Measurements from ENCODE around the gene SEMA4G. TPM values are rescaled to one million over a fixed set of nuclear protein-coding genes. Genes with fewer than 3 reads are reported as not detected.

SEMA4G gene
- total RNA-seq, 2 experiments from 2014 or later, result 1.1 to 1.6 TPM

DNA sequence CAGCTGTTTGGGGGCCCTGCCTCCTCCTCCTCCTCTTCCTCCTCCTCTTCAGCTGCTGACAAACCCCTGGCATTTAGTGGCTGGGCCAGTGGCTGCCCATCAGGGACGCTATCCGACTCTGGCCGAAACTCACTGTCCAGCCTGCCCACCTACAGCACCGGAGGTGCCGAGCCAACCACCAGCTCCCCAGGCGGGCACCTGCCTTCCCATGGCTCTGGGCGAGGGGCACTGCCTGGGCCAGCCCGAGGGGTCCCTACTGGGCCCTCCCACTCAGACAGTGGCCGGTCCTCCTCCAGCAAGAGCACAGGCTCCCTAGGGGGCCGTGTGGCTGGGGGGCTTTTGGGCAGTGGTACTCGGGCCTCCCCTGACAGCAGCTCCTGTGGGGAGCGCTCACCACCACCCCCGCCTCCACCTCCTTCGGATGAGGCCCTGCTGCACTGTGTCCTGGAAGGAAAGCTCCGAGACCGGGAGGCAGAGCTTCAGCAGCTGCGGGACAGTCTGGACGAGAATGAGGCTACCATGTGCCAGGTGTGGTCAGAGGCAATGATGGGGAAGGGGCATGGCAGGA is 34.4 kb downstream of the SEMA4G start:
- Mint-ChIP-seq H3K4me3 (no peak overlapping the region), H3K36me3 (ENCODE audit: low read depth) (peaks cover 5% of the 10 kb centered on the region), H3K27me3 (no peaks in the 10 kb centered on the region), H3K27ac (no peak overlapping the region), H3K4me1 (ENCODE audit: low read depth) (peaks cover 9% of the 10 kb centered on the region), H3K9me3 (no peaks in the 10 kb centered on the region)
- Histone ChIP-seq H3K27ac (ENCODE audit: low read depth in 1 of 2, low read length in 2 of 2) (no peak overlapping the region), H3K27me3 (ENCODE audit: control insufficient read depth in 1 of 2, insufficient read depth in 2 of 2, low read length in 2 of 2) (no peaks in the 10 kb centered on the region), H3K4me3 (ENCODE audit: low read length) (no peak overlapping the region), H3K4me1 (ENCODE audit: insufficient read depth, low read length) (peaks cover 18% of the 10 kb centered on the region), H3K36me3 (ENCODE audit: insufficient read depth, low read length) (peaks cover 14% of the 10 kb centered on the region), H3K9me3 (ENCODE audit: control insufficient read depth in 1 of 2, insufficient read depth in 1 of 2, low read length in 2 of 2) (no peaks in the 10 kb centered on the region)
- ChIA-PET POLR2A (interaction anchor here (1.2 kb wide), 1 partner anchor 11 kb away, joined by 3 read pairs; no protein-coding TSS in a partner anchor), CTCF (interaction anchor here (1.0 to 1.4 kb wide), 2 partner anchors 10 to 11 kb away, joined by 5 to 10 read pairs; no protein-coding TSS in a partner anchor)
- ATAC-seq (ENCODE audit: poor library complexity) (no peak), DNase-seq (no peak)
- intact Hi-C loops (cut with DNase I, micrococcal nuclease), result no loop called here
- TF ChIP-seq, protein P1, sequence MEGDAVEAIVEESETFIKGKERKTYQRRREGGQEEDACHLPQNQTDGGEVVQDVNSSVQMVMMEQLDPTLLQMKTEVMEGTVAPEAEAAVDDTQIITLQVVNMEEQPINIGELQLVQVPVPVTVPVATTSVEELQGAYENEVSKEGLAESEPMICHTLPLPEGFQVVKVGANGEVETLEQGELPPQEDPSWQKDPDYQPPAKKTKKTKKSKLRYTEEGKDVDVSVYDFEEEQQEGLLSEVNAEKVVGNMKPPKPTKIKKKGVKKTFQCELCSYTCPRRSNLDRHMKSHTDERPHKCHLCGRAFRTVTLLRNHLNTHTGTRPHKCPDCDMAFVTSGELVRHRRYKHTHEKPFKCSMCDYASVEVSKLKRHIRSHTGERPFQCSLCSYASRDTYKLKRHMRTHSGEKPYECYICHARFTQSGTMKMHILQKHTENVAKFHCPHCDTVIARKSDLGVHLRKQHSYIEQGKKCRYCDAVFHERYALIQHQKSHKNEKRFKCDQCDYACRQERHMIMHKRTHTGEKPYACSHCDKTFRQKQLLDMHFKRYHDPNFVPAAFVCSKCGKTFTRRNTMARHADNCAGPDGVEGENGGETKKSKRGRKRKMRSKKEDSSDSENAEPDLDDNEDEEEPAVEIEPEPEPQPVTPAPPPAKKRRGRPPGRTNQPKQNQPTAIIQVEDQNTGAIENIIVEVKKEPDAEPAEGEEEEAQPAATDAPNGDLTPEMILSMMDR (IDR thresholded peaks at IDR 0.05), result no peak

GRCh38 chr10:101005361-101005760 is 36.1 kb downstream of the SEMA4G start:
- Histone ChIP-seq H3K27me3 (ENCODE audit: control insufficient read depth in 1 of 2, insufficient read depth in 2 of 2, low read length in 2 of 2) (no peaks in the 10 kb centered on the region), H3K36me3 (ENCODE audit: insufficient read depth, low read length) (peaks cover 14% of the 10 kb centered on the region), H3K4me1 (ENCODE audit: insufficient read depth, low read length) (peaks cover 8% of the 10 kb centered on the region), H3K27ac (ENCODE audit: low read depth in 1 of 2, low read length in 2 of 2) (no peak overlapping the region), H3K4me3 (ENCODE audit: low read length) (no peak overlapping the region), H3K9me3 (ENCODE audit: control insufficient read depth in 1 of 2, insufficient read depth in 1 of 2, low read length in 2 of 2) (no peaks in the 10 kb centered on the region)
- ChIA-PET CTCF (interaction anchor here (1.4 kb wide), 1 partner anchor 9 kb away, joined by 10 read pairs; no protein-coding TSS in a partner anchor), POLR2A (no interaction called here)
- Mint-ChIP-seq H3K4me1 (ENCODE audit: low read depth) (peaks cover 7% of the 10 kb centered on the region), H3K4me3 (no peak overlapping the region), H3K27ac (no peak overlapping the region), H3K27me3 (no peaks in the 10 kb centered on the region), H3K36me3 (ENCODE audit: low read depth) (peaks cover 5% of the 10 kb centered on the region), H3K9me3 (no peaks in the 10 kb centered on the region)
- DNase-seq, result no peak
- intact Hi-C loops (cut with DNase I, micrococcal nuclease), result no loop called here
- no peak for ATAC-seq (ENCODE audit: poor library complexity)
- TF ChIP-seq, protein P1 (IDR thresholded peaks at IDR 0.05), result no peak

DNA sequence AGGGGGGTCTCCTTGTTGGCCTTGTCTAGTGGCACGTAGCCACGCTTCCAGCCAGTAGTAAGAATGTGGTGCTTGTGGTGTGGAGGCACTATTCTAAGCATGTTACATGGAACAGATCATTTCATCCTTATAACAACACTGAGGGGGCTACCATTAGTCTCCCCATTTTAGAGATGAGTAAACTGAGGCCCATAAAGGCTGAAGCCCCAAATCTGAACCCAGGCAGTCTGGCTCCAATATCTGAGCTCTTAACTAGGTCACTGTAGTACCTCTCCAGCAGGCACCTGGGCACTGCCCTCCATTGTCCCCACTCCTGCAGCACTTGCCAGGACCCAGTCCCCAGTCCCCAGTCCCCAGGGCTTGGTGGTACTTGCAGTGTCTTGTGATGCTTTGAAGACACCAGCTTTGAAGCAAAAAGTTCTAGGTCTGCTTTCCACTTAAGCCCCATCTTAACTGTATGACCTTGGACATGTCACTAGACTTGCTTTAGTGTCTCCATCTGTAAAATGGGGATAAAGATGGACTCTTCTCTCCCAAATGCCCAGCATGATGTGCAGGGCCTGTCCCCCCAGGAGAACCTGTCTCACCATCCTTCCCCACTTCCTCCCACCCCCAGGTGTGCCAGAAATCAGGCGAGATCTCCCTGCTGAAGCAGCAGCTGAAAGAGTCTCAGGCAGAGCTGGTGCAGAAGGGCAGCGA is 36.7 kb downstream of the SEMA4G start:
- H3K4me3 ChIP-seq (ENCODE audit: low read length), result no peak overlapping the region
- no peaks in the 10 kb centered on the region for H3K27me3 ChIP-seq (ENCODE audit: control insufficient read depth in 1 of 2, insufficient read depth in 2 of 2, low read length in 2 of 2)
- Mint-ChIP-seq H3K4me3 (no peak overlapping the region), H3K27ac (no peak overlapping the region), H3K27me3 (no peaks in the 10 kb centered on the region), H3K36me3 (ENCODE audit: low read depth) (peaks cover 3% of the 10 kb centered on the region), H3K4me1 (ENCODE audit: low read depth) (peaks cover 3% of the 10 kb centered on the region), H3K9me3 (no peaks in the 10 kb centered on the region)
- TF ChIP-seq, protein P1 (IDR thresholded peaks at IDR 0.05), result no peak
- intact Hi-C loops (cut with DNase I, micrococcal nuclease), result no loop called here
- ChIA-PET CTCF (interaction anchor here (1.6 kb wide), 1 partner anchor 8 kb away, joined by 5 read pairs; no protein-coding TSS in a partner anchor), POLR2A (interaction anchor here (1.3 kb wide), 1 partner anchor 9 kb away, joined by 4 read pairs; no protein-coding TSS in a partner anchor)
- H3K27ac ChIP-seq (ENCODE audit: low read depth in 1 of 2, low read length in 2 of 2), result no peak overlapping the region
- ATAC-seq (ENCODE audit: poor library complexity), result no peak
- no peaks in the 10 kb centered on the region for H3K9me3 ChIP-seq (ENCODE audit: control insufficient read depth in 1 of 2, insufficient read depth in 1 of 2, low read length in 2 of 2)
- no peak for DNase-seq
- peaks cover 14% of the 10 kb centered on the region for H3K36me3 ChIP-seq (ENCODE audit: insufficient read depth, low read length)
- H3K4me1 ChIP-seq (ENCODE audit: insufficient read depth, low read length), result peaks cover 3% of the 10 kb centered on the region

All from CD4-positive, alpha-beta T cell (primary cell).